GM12892 (cell line): ENCODE measurements around the gene PKN1.

Experiments used
- POLR2A ChIP-seq: IDR thresholded peaks from 2 replicates; pipeline ENCODE4 v1.6.1; 2011; ENCODE audit warnings: low read depth, low read length, control low read depth
- TAF1 ChIP-seq: IDR thresholded peaks from 2 replicates; pipeline ENCODE4 v1.6.1; 2011; ENCODE audit warnings: low read depth, mild to moderate bottlenecking, control low read depth, low read length, borderline replicate concordance

DNA sequence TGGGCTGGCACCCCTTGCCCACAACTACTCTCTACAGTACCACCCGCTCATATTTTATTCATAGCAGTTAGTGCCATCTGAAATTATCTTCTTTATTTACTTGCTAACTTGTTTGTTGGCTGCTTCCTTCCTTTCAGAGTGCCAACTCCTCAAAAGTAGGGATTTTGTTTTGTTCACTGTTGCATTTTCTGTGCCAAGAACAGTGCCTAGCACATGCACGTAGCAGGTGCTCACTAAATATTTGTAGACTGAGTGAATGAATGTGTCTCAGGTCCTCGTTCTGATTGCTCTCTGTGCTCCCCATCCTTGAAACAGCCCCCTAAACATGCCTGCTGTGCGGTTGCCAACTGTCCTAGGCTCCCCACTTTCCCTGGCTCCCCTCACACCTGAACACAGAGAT, 61.3 kb downstream of the PKN1 start:
- TF ChIP-seq TAF1 (no peak), POLR2A (no peak)
